Glutamatergic neuron (in vitro differentiated cells): ENCODE measurements around the gene CYFIP2. TPM values are rescaled to one million over a fixed set of nuclear protein-coding genes. Genes with fewer than 3 reads are reported as not detected.

Source experiments
- DNase-seq: peaks from one replicate; pipeline ENCODE4 v3.0.0; 2022
- H3K27ac Mint-ChIP-seq: one replicate; pipeline ENCODE4 v1.8.0; 2020; ENCODE audit warnings: mild to moderate bottlenecking, mixed read lengths, inconsistent platforms; ENCODE audit not compliant: unreplicated experiment
- H3K27me3 Mint-ChIP-seq: one replicate; pipeline ENCODE4 v1.8.0; 2020; ENCODE audit warnings: mild to moderate bottlenecking, moderate library complexity, mixed read lengths, inconsistent platforms; ENCODE audit not compliant: unreplicated experiment
- H3K36me3 Mint-ChIP-seq: one replicate; pipeline ENCODE4 v1.8.0; 2020; ENCODE audit warnings: mild to moderate bottlenecking, mixed read lengths, inconsistent platforms; ENCODE audit not compliant: unreplicated experiment
- H3K4me1 Mint-ChIP-seq: one replicate; pipeline ENCODE4 v1.8.0; 2020; ENCODE audit warnings: mild to moderate bottlenecking, low read depth, mixed read lengths, inconsistent platforms; ENCODE audit not compliant: unreplicated experiment
- H3K4me3 Mint-ChIP-seq: one replicate; pipeline ENCODE4 v1.8.0; 2020; ENCODE audit warnings: mild to moderate bottlenecking, mixed read lengths, inconsistent platforms; ENCODE audit not compliant: unreplicated experiment
- H3K9me3 Mint-ChIP-seq: one replicate; pipeline ENCODE4 v1.8.0; 2020; ENCODE audit warnings: mild to moderate bottlenecking, moderate library complexity, mixed read lengths, inconsistent platforms; ENCODE audit not compliant: unreplicated experiment
- total RNA-seq: library from RNA; stranded (reverse); fragmentation: NEBNext Ultra II Directional; extraction: Animal tissue kit (Norgen Biotek cat#: 25700); gene quantifications from one replicate; pipeline ENCODE4 v1.2.1, GENCODE V29; 2021; ENCODE audit not compliant: unreplicated experiment
- TF ChIP-seq, protein P1 (sequence below): fragments of 200-600 bp; sonication (generic); IDR thresholded peaks from one replicate; pipeline ENCODE4 v1.5.0; 2021; ENCODE audit not compliant: partially characterized antibody, unreplicated experiment

The CYFIP2 gene
- total RNA-seq, 1 donor from 2014 or later, result 120 TPM

- Mint-ChIP-seq H3K4me1 (peaks cover 4% of the 10 kb centered on the region), H3K27ac (no peak overlapping the region), H3K36me3 (peaks cover 8% of the 10 kb centered on the region), H3K27me3 (peaks cover 1% of the 10 kb centered on the region), H3K9me3 (peaks cover 4% of the 10 kb centered on the region), H3K4me3 (no peak overlapping the region)
- DNase-seq, result no peak
- TF ChIP-seq, protein P1, sequence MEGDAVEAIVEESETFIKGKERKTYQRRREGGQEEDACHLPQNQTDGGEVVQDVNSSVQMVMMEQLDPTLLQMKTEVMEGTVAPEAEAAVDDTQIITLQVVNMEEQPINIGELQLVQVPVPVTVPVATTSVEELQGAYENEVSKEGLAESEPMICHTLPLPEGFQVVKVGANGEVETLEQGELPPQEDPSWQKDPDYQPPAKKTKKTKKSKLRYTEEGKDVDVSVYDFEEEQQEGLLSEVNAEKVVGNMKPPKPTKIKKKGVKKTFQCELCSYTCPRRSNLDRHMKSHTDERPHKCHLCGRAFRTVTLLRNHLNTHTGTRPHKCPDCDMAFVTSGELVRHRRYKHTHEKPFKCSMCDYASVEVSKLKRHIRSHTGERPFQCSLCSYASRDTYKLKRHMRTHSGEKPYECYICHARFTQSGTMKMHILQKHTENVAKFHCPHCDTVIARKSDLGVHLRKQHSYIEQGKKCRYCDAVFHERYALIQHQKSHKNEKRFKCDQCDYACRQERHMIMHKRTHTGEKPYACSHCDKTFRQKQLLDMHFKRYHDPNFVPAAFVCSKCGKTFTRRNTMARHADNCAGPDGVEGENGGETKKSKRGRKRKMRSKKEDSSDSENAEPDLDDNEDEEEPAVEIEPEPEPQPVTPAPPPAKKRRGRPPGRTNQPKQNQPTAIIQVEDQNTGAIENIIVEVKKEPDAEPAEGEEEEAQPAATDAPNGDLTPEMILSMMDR, result no peak
Observed at GRCh38 chr5:157357823-157358222, 91.9 kb downstream of the CYFIP2 start.

GRCh38 chr5:157358871-157359270 is 92.9 kb downstream of the CYFIP2 start:
- H3K9me3 Mint-ChIP-seq, result peaks cover 4% of the 10 kb centered on the region
- DNase-seq, result no peak
- H3K27ac Mint-ChIP-seq, result no peak overlapping the region
- peaks cover 4% of the 10 kb centered on the region for H3K4me1 Mint-ChIP-seq
- no peak overlapping the region for H3K4me3 Mint-ChIP-seq
- H3K27me3 Mint-ChIP-seq, result peaks cover 3% of the 10 kb centered on the region
- peaks cover 8% of the 10 kb centered on the region for H3K36me3 Mint-ChIP-seq
- TF ChIP-seq, protein P1, result no peak

- H3K9me3 Mint-ChIP-seq, result peaks cover 4% of the 10 kb centered on the region
- H3K27me3 Mint-ChIP-seq, result peaks cover 3% of the 10 kb centered on the region
- peaks cover 8% of the 10 kb centered on the region for H3K36me3 Mint-ChIP-seq
- H3K4me3 Mint-ChIP-seq, result no peak overlapping the region
- no peak overlapping the region for H3K27ac Mint-ChIP-seq
- peaks cover 4% of the 10 kb centered on the region for H3K4me1 Mint-ChIP-seq
- TF ChIP-seq, protein P1, result no peak
- no peak for DNase-seq
Observed at GRCh38 chr5:157359356-157360055, 93.6 kb downstream of the CYFIP2 start.

GRCh38 chr5:157362012-157362411 is 96.1 kb downstream of the CYFIP2 start:
- TF ChIP-seq, protein P1, result no peak
- H3K9me3 Mint-ChIP-seq, result peaks cover 4% of the 10 kb centered on the region
- H3K27ac Mint-ChIP-seq, result no peak overlapping the region
- peaks cover 8% of the 10 kb centered on the region for H3K4me1 Mint-ChIP-seq
- peaks cover 3% of the 10 kb centered on the region for H3K27me3 Mint-ChIP-seq
- DNase-seq, result no peak
- H3K4me3 Mint-ChIP-seq, result no peak overlapping the region
- H3K36me3 Mint-ChIP-seq, result peaks cover 8% of the 10 kb centered on the region

DNA sequence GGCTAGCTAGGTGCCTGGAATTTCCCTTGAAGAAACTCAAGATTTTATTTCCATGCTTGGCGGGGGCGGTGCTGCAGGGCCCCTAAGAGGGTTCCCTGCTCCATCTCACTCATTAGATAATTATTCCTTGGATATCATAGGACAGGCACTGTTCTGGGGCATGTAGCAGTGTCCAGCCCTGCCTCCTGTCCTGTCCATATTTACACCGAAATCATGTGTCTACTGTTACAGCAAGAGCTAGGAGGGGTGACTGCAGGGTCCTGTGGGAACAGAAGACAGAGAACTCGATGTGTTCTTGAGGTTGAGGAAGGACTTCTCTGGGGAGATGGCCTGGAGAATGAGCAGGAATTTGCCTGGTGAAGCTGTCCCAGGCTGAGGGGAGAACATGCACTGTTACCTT is 96.6 kb downstream of the CYFIP2 start:
- H3K36me3 Mint-ChIP-seq, result peaks cover 8% of the 10 kb centered on the region
- TF ChIP-seq, protein P1, result no peak
- peaks cover 8% of the 10 kb centered on the region for H3K4me1 Mint-ChIP-seq
- no peak overlapping the region for H3K4me3 Mint-ChIP-seq
- no peak for DNase-seq
- peaks cover 4% of the 10 kb centered on the region for H3K9me3 Mint-ChIP-seq
- H3K27ac Mint-ChIP-seq, result no peak overlapping the region
- H3K27me3 Mint-ChIP-seq, result peaks cover 3% of the 10 kb centered on the region
